Neural cell (in vitro differentiated cells): ENCODE results near the gene CLEC1B. TPM values are rescaled to one million over a fixed set of nuclear protein-coding genes. Genes with fewer than 3 reads are reported as not detected.

Source experiments
- H2AFZ ChIP-seq: fragments of 200-600, 300-800 bp; sonication (generic), shearing (Covaris generic); 2 replicates; pipeline ENCODE4 v1.6.0; 2014; ENCODE audit warnings: low read depth, mild to moderate bottlenecking, antibody characterized with exemption, low read length, moderate library complexity
- H3F3A ChIP-seq: fragments of 200-600 bp; shearing (Covaris generic); 2 replicates; pipeline ENCODE4 v1.6.1; 2016; ENCODE audit warnings: mild to moderate bottlenecking, moderate library complexity, mixed read lengths, antibody characterized with exemption, low read length; ENCODE audit not compliant: insufficient read depth, poor library complexity, severe bottlenecking
- H3K27ac ChIP-seq: fragments of 200-600, 300-800 bp; sonication (generic), shearing (Covaris generic); 2 replicates; pipeline ENCODE4 v1.5.1; 2014; ENCODE audit warnings: mild to moderate bottlenecking, low read length, moderate library complexity
- H3K27me3 ChIP-seq: fragments of 300-800, 200-600 bp; sonication (generic), shearing (Covaris generic); 2 replicates; pipeline ENCODE4 v1.6.0; 2014; ENCODE audit warnings: mild to moderate bottlenecking, low read depth, low read length, moderate library complexity; ENCODE audit not compliant: insufficient read depth
- H3K36me3 ChIP-seq: fragments of 300-800, 200-600 bp; sonication (generic), shearing (Covaris generic); 2 replicates; pipeline ENCODE4 v1.5.1; 2014; ENCODE audit warnings: mild to moderate bottlenecking, antibody characterized with exemption, low read length, moderate library complexity; ENCODE audit not compliant: insufficient read depth
- H3K4me2 ChIP-seq: fragments of 300-800, 200-600 bp; sonication (generic), shearing (Covaris generic); 2 replicates; pipeline ENCODE4 v1.6.0; 2014; ENCODE audit warnings: mild to moderate bottlenecking, low read length
- H3K4me3 ChIP-seq: fragments of 300-800, 200-600 bp; sonication (generic), shearing (Covaris generic); 2 replicates; pipeline ENCODE4 v1.5.1; 2014; ENCODE audit warnings: mild to moderate bottlenecking, low read length, moderate library complexity
- H3K79me2 ChIP-seq: fragments of 200-600 bp; shearing (Covaris generic); replicated peaks from 2 replicates; pipeline ENCODE4 v1.6.0; 2014; ENCODE audit warnings: mild to moderate bottlenecking, low read length, moderate library complexity; ENCODE audit not compliant: insufficient read depth
- H3K9ac ChIP-seq: fragments of 300-800, 200-600 bp; sonication (generic), shearing (Covaris generic); 2 replicates; pipeline ENCODE4 v1.6.1; 2016; ENCODE audit warnings: mild to moderate bottlenecking, low read length, mixed read lengths
- H3K9me2 ChIP-seq: fragments of 200-600 bp; shearing (Covaris generic); 2 replicates; pipeline ENCODE4 v1.6.1; 2016; ENCODE audit warnings: mild to moderate bottlenecking, low read length, mixed read lengths; ENCODE audit not compliant: insufficient read depth
- H3K9me3 ChIP-seq: fragments of 200-600, 300-800 bp; sonication (generic), shearing (Covaris generic); 2 replicates; pipeline ENCODE4 v1.6.1; 2016; ENCODE audit warnings: mild to moderate bottlenecking, mixed run types, low read length, moderate library complexity, mixed read lengths
- H4K20me1 ChIP-seq: fragments of 200-600 bp; shearing (Covaris generic); 2 replicates; pipeline ENCODE4 v1.6.1; 2016; ENCODE audit warnings: mild to moderate bottlenecking, mixed run types; ENCODE audit not compliant: insufficient read depth
- EP300 ChIP-seq: fragments of 450-650 bp; conservative IDR thresholded peaks from 2 replicates; pipeline ENCODE4 v1.6.1; 2014; ENCODE audit warnings: antibody characterized with exemption, mild to moderate bottlenecking, moderate library complexity; ENCODE audit not compliant: poor library complexity, severe bottlenecking
- EZH2 ChIP-seq: fragments of 200-600, 300-800 bp; shearing (Covaris generic), sonication (generic); IDR thresholded peaks from 2 replicates; pipeline ENCODE4 v1.6.1; 2014; ENCODE audit warnings: antibody characterized with exemption, low read length, borderline replicate concordance, mild to moderate bottlenecking; ENCODE audit not compliant: insufficient read depth, poor library complexity, severe bottlenecking
- MXI1 ChIP-seq: fragments of 450-650 bp; conservative IDR thresholded peaks from 2 replicates; pipeline ENCODE4 v1.6.1; 2014; ENCODE audit warnings: antibody characterized with exemption, mild to moderate bottlenecking; ENCODE audit not compliant: poor library complexity, severe bottlenecking
- POLR2AphosphoS5 ChIP-seq: IDR thresholded peaks from 2 replicates; pipeline ENCODE4 v1.6.1; 2012
- RAD21 ChIP-seq: fragments of 450-650 bp; conservative IDR thresholded peaks from 2 replicates; pipeline ENCODE4 v1.6.1; 2014; ENCODE audit warnings: antibody characterized with exemption, mild to moderate bottlenecking, moderate library complexity
- SMC3 ChIP-seq: fragments of 450-650 bp; conservative IDR thresholded peaks from 2 replicates; pipeline ENCODE4 v1.6.1; 2014; ENCODE audit warnings: antibody characterized with exemption, mild to moderate bottlenecking, moderate library complexity; ENCODE audit not compliant: poor library complexity
- TAF1 ChIP-seq: IDR thresholded peaks from 2 replicates; pipeline ENCODE4 v1.6.1; 2012; ENCODE audit warnings: low read depth
- polyA plus RNA-seq: library from polyadenylated mRNA; depleted of rRNA; stranded (reverse); fragments of >200 nt; gene quantifications from 2 replicates; pipeline ENCODE4 v1.2.3, GENCODE V29; 2014
- TF ChIP-seq, protein P1 (sequence below): IDR thresholded peaks from 2 replicates; pipeline ENCODE4 v1.6.1; 2012; ENCODE audit warnings: borderline replicate concordance
- TF ChIP-seq, protein P2 (sequence below): fragments of 450-650 bp; IDR thresholded peaks from 2 replicates; pipeline ENCODE4 v1.5.1; 2014; ENCODE audit warnings: antibody characterized with exemption, mild to moderate bottlenecking, moderate library complexity; ENCODE audit not compliant: poor library complexity, severe bottlenecking

The CLEC1B gene
- polyA plus RNA-seq, 1 donor from 2014 or later: not detected

- no peaks in the 10 kb centered on the region for H3K79me2 ChIP-seq
- H4K20me1 ChIP-seq: no peaks in the 10 kb centered on the region
- TF ChIP-seq RAD21: no peak
- no peak for TF ChIP-seq POLR2AphosphoS5
- no peak for TF ChIP-seq EP300
- no peak for TF ChIP-seq MXI1
- TF ChIP-seq, protein P1, sequence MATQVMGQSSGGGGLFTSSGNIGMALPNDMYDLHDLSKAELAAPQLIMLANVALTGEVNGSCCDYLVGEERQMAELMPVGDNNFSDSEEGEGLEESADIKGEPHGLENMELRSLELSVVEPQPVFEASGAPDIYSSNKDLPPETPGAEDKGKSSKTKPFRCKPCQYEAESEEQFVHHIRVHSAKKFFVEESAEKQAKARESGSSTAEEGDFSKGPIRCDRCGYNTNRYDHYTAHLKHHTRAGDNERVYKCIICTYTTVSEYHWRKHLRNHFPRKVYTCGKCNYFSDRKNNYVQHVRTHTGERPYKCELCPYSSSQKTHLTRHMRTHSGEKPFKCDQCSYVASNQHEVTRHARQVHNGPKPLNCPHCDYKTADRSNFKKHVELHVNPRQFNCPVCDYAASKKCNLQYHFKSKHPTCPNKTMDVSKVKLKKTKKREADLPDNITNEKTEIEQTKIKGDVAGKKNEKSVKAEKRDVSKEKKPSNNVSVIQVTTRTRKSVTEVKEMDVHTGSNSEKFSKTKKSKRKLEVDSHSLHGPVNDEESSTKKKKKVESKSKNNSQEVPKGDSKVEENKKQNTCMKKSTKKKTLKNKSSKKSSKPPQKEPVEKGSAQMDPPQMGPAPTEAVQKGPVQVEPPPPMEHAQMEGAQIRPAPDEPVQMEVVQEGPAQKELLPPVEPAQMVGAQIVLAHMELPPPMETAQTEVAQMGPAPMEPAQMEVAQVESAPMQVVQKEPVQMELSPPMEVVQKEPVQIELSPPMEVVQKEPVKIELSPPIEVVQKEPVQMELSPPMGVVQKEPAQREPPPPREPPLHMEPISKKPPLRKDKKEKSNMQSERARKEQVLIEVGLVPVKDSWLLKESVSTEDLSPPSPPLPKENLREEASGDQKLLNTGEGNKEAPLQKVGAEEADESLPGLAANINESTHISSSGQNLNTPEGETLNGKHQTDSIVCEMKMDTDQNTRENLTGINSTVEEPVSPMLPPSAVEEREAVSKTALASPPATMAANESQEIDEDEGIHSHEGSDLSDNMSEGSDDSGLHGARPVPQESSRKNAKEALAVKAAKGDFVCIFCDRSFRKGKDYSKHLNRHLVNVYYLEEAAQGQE: no peak
- no peak for TF ChIP-seq SMC3
- no peak for TF ChIP-seq EZH2
- TF ChIP-seq, protein P2, sequence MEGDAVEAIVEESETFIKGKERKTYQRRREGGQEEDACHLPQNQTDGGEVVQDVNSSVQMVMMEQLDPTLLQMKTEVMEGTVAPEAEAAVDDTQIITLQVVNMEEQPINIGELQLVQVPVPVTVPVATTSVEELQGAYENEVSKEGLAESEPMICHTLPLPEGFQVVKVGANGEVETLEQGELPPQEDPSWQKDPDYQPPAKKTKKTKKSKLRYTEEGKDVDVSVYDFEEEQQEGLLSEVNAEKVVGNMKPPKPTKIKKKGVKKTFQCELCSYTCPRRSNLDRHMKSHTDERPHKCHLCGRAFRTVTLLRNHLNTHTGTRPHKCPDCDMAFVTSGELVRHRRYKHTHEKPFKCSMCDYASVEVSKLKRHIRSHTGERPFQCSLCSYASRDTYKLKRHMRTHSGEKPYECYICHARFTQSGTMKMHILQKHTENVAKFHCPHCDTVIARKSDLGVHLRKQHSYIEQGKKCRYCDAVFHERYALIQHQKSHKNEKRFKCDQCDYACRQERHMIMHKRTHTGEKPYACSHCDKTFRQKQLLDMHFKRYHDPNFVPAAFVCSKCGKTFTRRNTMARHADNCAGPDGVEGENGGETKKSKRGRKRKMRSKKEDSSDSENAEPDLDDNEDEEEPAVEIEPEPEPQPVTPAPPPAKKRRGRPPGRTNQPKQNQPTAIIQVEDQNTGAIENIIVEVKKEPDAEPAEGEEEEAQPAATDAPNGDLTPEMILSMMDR: no peak
- no peak for TF ChIP-seq TAF1
- H3K27me3 ChIP-seq: no peaks in the 10 kb centered on the region
- no peak overlapping the region for H3K4me3 ChIP-seq
- H3K27ac ChIP-seq: no peak overlapping the region
- H3K9ac ChIP-seq: no peak overlapping the region
- H3K36me3 ChIP-seq: no peaks in the 10 kb centered on the region
- H3F3A ChIP-seq: no peaks in the 10 kb centered on the region
- no peak overlapping the region for H3K4me2 ChIP-seq
- no peaks in the 10 kb centered on the region for H3K9me2 ChIP-seq
- no peak overlapping the region for H2AFZ ChIP-seq
- no peaks in the 10 kb centered on the region for H3K9me3 ChIP-seq
Measured at GRCh38 chr12:9947674-9948073, 51.2 kb downstream of the CLEC1B start.

DNA sequence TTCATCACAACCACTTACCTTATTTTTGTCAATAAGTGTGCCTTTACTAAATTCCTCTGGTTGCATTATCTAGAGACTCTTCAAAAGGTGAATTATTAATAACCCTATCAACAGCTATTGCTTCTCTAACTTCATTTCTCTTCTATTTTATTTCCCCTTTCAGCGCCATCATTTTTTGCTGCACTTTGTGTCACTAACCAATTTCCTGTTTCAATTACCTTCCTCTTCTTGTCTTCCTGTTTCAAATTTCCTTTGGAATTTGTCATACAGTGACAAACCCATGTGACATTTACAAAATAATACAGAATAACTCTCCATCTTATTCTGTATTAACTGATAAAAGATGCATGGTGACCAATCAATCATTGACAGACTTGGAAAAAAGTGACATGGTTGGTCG is 54.5 kb downstream of the CLEC1B start:
- no peaks in the 10 kb centered on the region for H3K9me3 ChIP-seq
- no peak overlapping the region for H2AFZ ChIP-seq
- no peak overlapping the region for H3K4me3 ChIP-seq
- H3K27me3 ChIP-seq: no peaks in the 10 kb centered on the region
- no peaks in the 10 kb centered on the region for H3K79me2 ChIP-seq
- H3F3A ChIP-seq: no peaks in the 10 kb centered on the region
- no peak for TF ChIP-seq EZH2
- TF ChIP-seq, protein P1: no peak
- TF ChIP-seq MXI1: no peak
- no peak for TF ChIP-seq POLR2AphosphoS5
- no peak for TF ChIP-seq RAD21
- TF ChIP-seq, protein P2: no peak
- TF ChIP-seq EP300: no peak
- no peak for TF ChIP-seq SMC3
- no peak for TF ChIP-seq TAF1
- no peaks in the 10 kb centered on the region for H3K9me2 ChIP-seq
- no peak overlapping the region for H3K27ac ChIP-seq
- H3K4me2 ChIP-seq: no peak overlapping the region
- H3K36me3 ChIP-seq: no peaks in the 10 kb centered on the region
- no peaks in the 10 kb centered on the region for H4K20me1 ChIP-seq
- no peak overlapping the region for H3K9ac ChIP-seq
